Astrocyte of the spinal cord (primary cell): ENCODE measurements around the gene TNS4.

ENCODE experiments used
- DNase-seq: peaks from one replicate; pipeline ENCODE4 v3.0.0; 2011; ENCODE audit warnings: low read depth, low spot score
- H3K4me3 ChIP-seq: 2 replicates; pipeline ENCODE4 v1.5.1; 2011; ENCODE audit warnings: low read depth, mild to moderate bottlenecking, low read length, moderate library complexity
- CTCF ChIP-seq: IDR thresholded peaks from 2 replicates; pipeline ENCODE4 v1.5.1; 2012; ENCODE audit warnings: low read depth, mild to moderate bottlenecking, low read length, inconsistent platforms
- in situ Hi-C: cut with HindIII; loops from 2 replicates; pipeline ENCODE4 v1.10.0; 2017; ENCODE audit warnings: low sequenced_read_pairs

TNS4 gene

GRCh38 chr17:40511136-40511535, 9.7 kb upstream of the TNS4 start:
- DNase-seq = peak; percentile 24
- in situ Hi-C loops = no loop called here
- no peak for TF ChIP-seq CTCF
- no peak overlapping the region for H3K4me3 ChIP-seq

DNA sequence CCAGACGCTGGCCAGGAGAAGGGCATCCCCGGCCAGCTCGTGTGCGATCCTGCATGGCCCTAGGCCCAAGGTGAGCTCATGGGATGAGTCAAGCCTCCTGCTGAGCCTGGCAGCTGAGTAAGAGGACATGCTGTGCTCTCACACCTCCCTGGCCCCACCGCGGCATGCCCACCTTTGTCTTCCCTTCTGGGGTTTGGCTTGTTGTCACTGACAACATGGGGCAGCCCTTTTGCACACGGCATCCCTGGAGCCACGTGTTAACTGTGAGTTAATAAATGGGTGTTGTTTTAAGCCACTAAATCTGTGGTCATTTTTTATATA, 8.9 kb upstream of the TNS4 start:
- H3K4me3 ChIP-seq = no peak overlapping the region
- in situ Hi-C loops = no loop called here
- DNase-seq = peak; percentile 93
- no peak for TF ChIP-seq CTCF

GRCh38 chr17:40509626-40510327, 8.4 kb upstream of the TNS4 start:
- peak; percentile 58 for DNase-seq
- no peak overlapping the region for H3K4me3 ChIP-seq
- in situ Hi-C loops = no loop called here
- TF ChIP-seq CTCF = no peak

GRCh38 chr17:40506786-40507185, 5.4 kb upstream of the TNS4 start:
- no peak for TF ChIP-seq CTCF
- in situ Hi-C loops = no loop called here
- no peak overlapping the region for H3K4me3 ChIP-seq

GRCh38 chr17:40503154-40503553, 1.7 kb upstream of the TNS4 start:
- TF ChIP-seq CTCF = no peak
- H3K4me3 ChIP-seq = no peak overlapping the region
- in situ Hi-C loops = no loop called here
- DNase-seq = no peak

More at GRCh38 chr17:40506786-40507185, 5.4 kb upstream of the TNS4 start:
- DNase-seq = no peak

GRCh38 chr17:40502716-40503115, 1.3 kb upstream of the TNS4 start:
- DNase-seq = no peak
- in situ Hi-C loops = no loop called here
- no peak overlapping the region for H3K4me3 ChIP-seq
- no peak for TF ChIP-seq CTCF

DNA sequence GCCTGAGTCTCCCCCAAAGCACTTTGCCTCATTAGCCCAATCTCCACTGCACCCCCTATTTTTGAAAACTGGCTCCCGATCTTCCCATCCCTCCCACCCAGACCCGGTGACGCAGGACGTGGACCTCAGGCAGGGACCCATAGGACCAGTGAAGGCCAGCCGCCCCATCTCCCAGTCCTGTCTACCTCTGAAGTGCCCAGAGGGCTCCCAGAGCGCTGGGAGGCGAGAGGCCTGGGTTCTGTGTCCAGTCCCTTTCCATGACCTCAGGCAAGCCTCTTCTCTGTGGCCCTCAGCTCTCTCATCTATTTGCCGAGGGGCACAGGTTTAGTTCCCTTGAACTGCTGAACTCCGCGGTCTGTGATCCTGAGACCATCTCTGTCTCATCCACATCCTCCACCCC, 714 bp downstream of the TNS4 start:
- H3K4me3 ChIP-seq = no peak overlapping the region
- no peak for TF ChIP-seq CTCF
- in situ Hi-C loops = no loop called here
- DNase-seq = no peak
